HCT116 (cell line): ENCODE data around the gene DR1. TPM values are rescaled to one million over a fixed set of nuclear protein-coding genes. Genes with fewer than 3 reads are reported as not detected.

Experiments used
- ATAC-seq: fragments of 200-7000 bp; cut with Tn5 transposase; 2 replicates; pipeline ENCODE4 v1.9.1; 2020; ENCODE audit warnings: mild to moderate bottlenecking, moderate library complexity
- BruUV-seq: library from RNA; stranded (reverse); fragments of 400-500 nt; replicated peaks from 2 replicates; lab custom pipeline; 2021; lab: Mats Ljungman, UMichigan
- CTCF ChIA-PET: fragments of 300-600 bp; sonication (Branson Sonifier 250); formaldehyde crosslinking; loops from one replicate; lab custom pipeline; 2021; ENCODE audit warnings: antibody characterized with exemption; lab: Charles Lee
- POLR2A ChIA-PET: fragments of 300-600, 350-600 bp; sonication (Branson Sonifier 250); formaldehyde crosslinking; loops from one replicate; lab custom pipeline; 2021; ENCODE audit warnings: antibody characterized with exemption; lab: Charles Lee
- RAD21 ChIA-PET, 2 experiments: fragments of 300-600 bp; sonication (Branson Sonifier 250); formaldehyde crosslinking; loops; one replicate each; lab custom pipeline; 2023; ENCODE audit warnings: low total read pairs in 2 of 2; ENCODE audit not compliant: uncharacterized antibody in 2 of 2, unreplicated experiment in 2 of 2, low non-redundant PET in 1 of 2; lab: Charles Lee
- DNase-seq: peaks from one replicate; pipeline ENCODE4 v3.0.0-alpha.2; 2010; ENCODE audit warnings: low read depth, low spot score
- H2AFZ ChIP-seq: fragments of 200-600 bp; shearing (Covaris generic), sonication (generic); 2 replicates; pipeline ENCODE4 v1.6.1; 2017; ENCODE audit warnings: low read depth, mixed run types, mixed read lengths, antibody characterized with exemption, low read length; ENCODE audit not compliant: poor library complexity, severe bottlenecking
- H3K27ac ChIP-seq: 2 replicates; pipeline ENCODE4 v1.5.1; 2012; ENCODE audit warnings: low read depth, low read length
- H3K27me3 ChIP-seq: fragments of 200-600 bp; sonication (generic); 2 replicates; pipeline ENCODE4 v1.6.1; 2016; ENCODE audit warnings: mixed run types, low read length, mixed read lengths; ENCODE audit not compliant: insufficient read depth
- H3K36me3 ChIP-seq, 2 experiments: fragments of 200-500 bp in 1 of 2; fragments of 200-600 bp in 1 of 2; sonication (Bioruptor generic) in 1 of 2; sonication (generic) in 1 of 2; 2 replicates each; pipeline versions ENCODE4 v1.5.1 to v1.6.1; 2014 to 2016; ENCODE audit warnings: low read length in 2 of 2, inconsistent platforms in 1 of 2, mixed read lengths in 1 of 2, mixed run types in 1 of 2; ENCODE audit not compliant: insufficient read depth in 2 of 2, control insufficient read depth in 1 of 2
- H3K4me1 ChIP-seq, 2 experiments: fragments of 200-600 bp in 1 of 2; sonication (generic) in 1 of 2; 2 replicates each; pipeline versions ENCODE4 v1.5.1 to v1.6.1; 2012 to 2017; ENCODE audit warnings: low read length in 2 of 2, inconsistent platforms in 1 of 2, mild to moderate bottlenecking in 1 of 2, mixed read lengths in 1 of 2, mixed run types in 1 of 2, moderate library complexity in 1 of 2; ENCODE audit not compliant: insufficient read depth in 2 of 2, control insufficient read depth in 1 of 2
- H3K4me2 ChIP-seq: fragments of 200-600 bp; sonication (generic); 2 replicates; pipeline ENCODE4 v1.6.1; 2017; ENCODE audit warnings: mixed run types, low read length, mixed read lengths
- H3K4me3 ChIP-seq, 2 experiments: fragments of 200-600 bp in 1 of 2; sonication (generic) in 1 of 2; replicated peaks in 1 of 2; 2 replicates each; pipeline ENCODE4 v1.5.1; 2011 to 2016; ENCODE audit warnings: low read length in 2 of 2, control low read depth in 1 of 2, low read depth in 1 of 2, mild to moderate bottlenecking in 1 of 2, mixed read lengths in 1 of 2, mixed run types in 1 of 2
- H3K79me2 ChIP-seq: fragments of 200-600 bp; sonication (generic); 2 replicates; pipeline ENCODE4 v1.6.1; 2017; ENCODE audit warnings: mild to moderate bottlenecking, mixed run types, low read length, moderate library complexity, mixed read lengths; ENCODE audit not compliant: insufficient read depth
- H3K9ac ChIP-seq: fragments of 200-600 bp; sonication (generic); 2 replicates; pipeline ENCODE4 v1.6.1; 2016; ENCODE audit warnings: low read length, mixed read lengths
- H3K9me2 ChIP-seq: fragments of 200-600 bp; sonication (generic), shearing (Covaris generic); 2 replicates; pipeline ENCODE4 v1.6.1; 2017; ENCODE audit warnings: mixed run types, mild to moderate bottlenecking, moderate library complexity; ENCODE audit not compliant: insufficient read depth
- H3K9me3 ChIP-seq, 2 experiments: fragments of 200-500 bp in 1 of 2; fragments of 200-600 bp in 1 of 2; sonication (Bioruptor generic) in 1 of 2; sonication (generic) in 1 of 2; 2 replicates each; pipeline ENCODE4 v1.6.1; 2014 to 2017; ENCODE audit warnings: low read length in 2 of 2, mixed read lengths in 2 of 2, inconsistent platforms in 1 of 2, low read depth in 1 of 2, mild to moderate bottlenecking in 1 of 2, mixed run types in 1 of 2, moderate library complexity in 1 of 2; ENCODE audit not compliant: control insufficient read depth in 1 of 2, insufficient read depth in 1 of 2
- H4K20me1 ChIP-seq: fragments of 200-600 bp; sonication (generic), shearing (Covaris generic); 2 replicates; pipeline ENCODE4 v1.6.1; 2017; ENCODE audit warnings: mixed run types, mild to moderate bottlenecking, moderate library complexity; ENCODE audit not compliant: insufficient read depth
- CBX3 ChIP-seq: IDR thresholded peaks from 2 replicates; pipeline ENCODE4 v1.6.1; 2012; ENCODE audit warnings: low read depth
- CEBPB ChIP-seq: IDR thresholded peaks from 2 replicates; pipeline ENCODE4 v1.6.1; 2012; ENCODE audit warnings: low read depth
- ELF1 ChIP-seq: IDR thresholded peaks from 2 replicates; pipeline ENCODE4 v1.6.1; 2012; ENCODE audit warnings: low read depth, borderline replicate concordance
- EZH2 ChIP-seq: fragments of 200-600 bp; sonication (generic); IDR thresholded peaks from 2 replicates; pipeline ENCODE4 v1.6.1; 2017; ENCODE audit warnings: antibody characterized with exemption, mixed run types
- JUND ChIP-seq: IDR thresholded peaks from 2 replicates; pipeline ENCODE4 v1.6.1; 2012
- POLR2A ChIP-seq: IDR thresholded peaks from 2 replicates; pipeline ENCODE4 v1.7.0; 2011; ENCODE audit warnings: borderline replicate concordance; ENCODE audit not compliant: insufficient read depth, insufficient read length; ENCODE audit errors: extremely low read depth
- POLR2AphosphoS5 ChIP-seq: IDR thresholded peaks from 2 replicates; pipeline ENCODE4 v1.6.1; 2011; ENCODE audit warnings: mild to moderate bottlenecking, low read depth, low read length, moderate library complexity
- RAD21 ChIP-seq: IDR thresholded peaks from 2 replicates; pipeline ENCODE4 v1.6.1; 2012; ENCODE audit warnings: low read depth, mild to moderate bottlenecking
- REST ChIP-seq: IDR thresholded peaks from 2 replicates; pipeline ENCODE4 v1.6.1; 2012; ENCODE audit warnings: low read depth
- SIN3A ChIP-seq: IDR thresholded peaks from 2 replicates; pipeline ENCODE4 v1.6.1; 2012; ENCODE audit warnings: low read depth
- YY1 ChIP-seq: IDR thresholded peaks from 2 replicates; pipeline ENCODE4 v1.6.1; 2011; ENCODE audit warnings: low read length, low read depth, moderate library complexity, mild to moderate bottlenecking; ENCODE audit not compliant: insufficient replicate concordance; ENCODE audit errors: extremely low read depth
- ZBTB33 ChIP-seq: IDR thresholded peaks from 2 replicates; pipeline ENCODE4 v1.6.1; 2011; ENCODE audit warnings: mild to moderate bottlenecking, low read length, moderate library complexity; ENCODE audit not compliant: insufficient replicate concordance; ENCODE audit errors: extremely low read depth
- ZFX ChIP-seq: fragments of 450-650 bp; IDR thresholded peaks from 2 replicates; pipeline ENCODE4 v1.6.1; 2017
- intact Hi-C: fragments of 100-400 bp; cut with micrococcal nuclease; formaldehyde crosslinking; loops from 2 replicates; pipeline ENCODE4 v1.10.0; 2022
- total RNA-seq: library from RNA; stranded (reverse); gene quantifications from one replicate; pipeline ENCODE4 v1.2.1, GENCODE V29; 2021; ENCODE audit not compliant: unreplicated experiment

DR1 gene
- total RNA-seq, 1 experiment from 2014 or later: 73.8 TPM

- H3K9me3 ChIP-seq: no peaks in the 10 kb centered on the region
- H3K36me3 ChIP-seq: no peaks in the 10 kb centered on the region
- H3K9ac ChIP-seq: no peak overlapping the region
- H3K4me3 ChIP-seq: no peak overlapping the region
- intact Hi-C loops: no loop called here
- CTCF ChIA-PET: no interaction called here
- H3K79me2 ChIP-seq: no peaks in the 10 kb centered on the region
- no TSS peak for BruUV-seq
- DNase-seq (no peak), ATAC-seq (no peak)
- no peaks in the 10 kb centered on the region for H3K9me2 ChIP-seq
- no peak overlapping the region for H3K27ac ChIP-seq
- no peak overlapping the region for H3K4me2 ChIP-seq
- H2AFZ ChIP-seq: no peak overlapping the region
- POLR2A ChIA-PET: no interaction called here
- H3K4me1 ChIP-seq: peaks cover 4 to 17% of the 10 kb centered on the region in 2 experiments; a peak in 3 of 4 replicates
- RAD21 ChIA-PET: no interaction called here
- no peaks in the 10 kb centered on the region for H4K20me1 ChIP-seq
- H3K27me3 ChIP-seq: no peaks in the 10 kb centered on the region
- TF ChIP-seq YY1 (no peak), POLR2AphosphoS5 (no peak), ELF1 (no peak), RAD21 (no peak), CEBPB (no peak), SIN3A (no peak), CBX3 (no peak)
Observed at GRCh38 chr1:93322349-93322748, 23.4 kb upstream of the DR1 start.

- Histone ChIP-seq H3K9ac (no peak overlapping the region), H3K9me2 (no peaks in the 10 kb centered on the region), H3K27ac (no peak overlapping the region), H4K20me1 (no peaks in the 10 kb centered on the region), H3K79me2 (no peaks in the 10 kb centered on the region), H3K27me3 (no peaks in the 10 kb centered on the region), H2AFZ (no peak overlapping the region), H3K4me3 (no peak overlapping the region), H3K9me3 (no peaks in the 10 kb centered on the region), H3K4me1 (peaks cover 4 to 17% of the 10 kb centered on the region in 2 experiments; a peak in 3 of 4 replicates), H3K36me3 (no peaks in the 10 kb centered on the region), H3K4me2 (no peak overlapping the region)
- POLR2A ChIA-PET: interaction anchor here (0.5 kb wide), 1 partner anchor 22 kb away, joined by 4 read pairs; the partner anchor contains the start of gene DR1
- RAD21 ChIA-PET: no interaction called here
- no peak for ATAC-seq
- CTCF ChIA-PET: no interaction called here
- DNase-seq: no peak
- no TSS peak for BruUV-seq
- intact Hi-C loops: no loop called here
- no peak for TF ChIP-seq RAD21
- TF ChIP-seq EZH2: no peak
- TF ChIP-seq ELF1: no peak
- no peak for TF ChIP-seq POLR2AphosphoS5
- TF ChIP-seq CBX3: no peak
- TF ChIP-seq JUND: no peak
- TF ChIP-seq ZBTB33: no peak
- no peak for TF ChIP-seq REST
- TF ChIP-seq CEBPB: no peak
- no peak for TF ChIP-seq POLR2A
- TF ChIP-seq ZFX: no peak
Observed at GRCh38 chr1:93323185-93323820, 22.4 kb upstream of the DR1 start.
